ENCODE data around the gene NKX6-2.

- no peak for TF ChIP-seq CTCF (IDR thresholded peaks at IDR 0.05)
- TF ChIP-seq POLR2AphosphoS5 (IDR thresholded peaks at IDR 0.05): no peak
Measured at GRCh38 chr10:132813560-132814468, 27.9 kb upstream of the NKX6-2 start.

Measured in gastroesophageal sphincter (tissue), 3 donors.